Iris pigment epithelial cell (primary cell): Measurements from ENCODE around the gene SH3PXD2B.
"Not testable (repeated sequence)": the region's sequence is repeated elsewhere in the genome, so short reads cannot be mapped to it uniquely, and the experiment has no call there.

Experiments used
- DNase-seq: peaks from one replicate; pipeline ENCODE4 v3.0.0-alpha.2; 2011; ENCODE audit warnings: low read depth

SH3PXD2B gene

DNA sequence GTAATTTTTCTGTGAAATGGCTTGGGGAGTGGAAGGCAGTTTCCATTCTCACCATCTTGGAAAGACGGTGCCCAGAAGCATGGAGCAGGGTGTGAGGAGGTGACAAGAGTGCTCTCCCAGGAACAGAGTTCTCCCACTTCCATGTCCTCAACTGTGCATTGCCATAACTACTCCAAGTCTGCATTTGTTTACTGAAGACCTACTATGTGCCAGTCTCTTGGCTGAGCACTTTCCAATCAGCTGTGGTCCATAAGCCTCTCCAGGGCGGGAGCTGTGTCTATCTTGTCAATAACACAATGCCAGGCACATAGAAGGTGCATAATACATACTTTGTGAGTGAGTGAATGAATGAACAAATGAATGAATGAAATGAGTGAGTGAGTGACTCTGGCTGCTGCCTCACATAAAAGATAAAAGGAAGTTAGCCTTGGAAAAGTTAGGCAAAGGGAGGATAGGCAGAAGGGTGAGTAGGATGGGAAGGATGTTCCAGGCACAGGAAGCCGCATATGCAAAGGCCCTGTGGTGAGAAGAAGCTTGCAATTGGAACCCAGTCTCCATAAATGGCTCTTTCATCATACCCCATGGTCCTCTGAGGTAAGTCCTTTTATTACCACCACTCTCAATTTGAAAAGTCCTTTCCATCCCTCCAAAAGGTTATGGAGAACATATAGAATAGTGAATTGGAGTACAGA lies 31.3 kb upstream of the SH3PXD2B start:
- no peak for DNase-seq

DNA sequence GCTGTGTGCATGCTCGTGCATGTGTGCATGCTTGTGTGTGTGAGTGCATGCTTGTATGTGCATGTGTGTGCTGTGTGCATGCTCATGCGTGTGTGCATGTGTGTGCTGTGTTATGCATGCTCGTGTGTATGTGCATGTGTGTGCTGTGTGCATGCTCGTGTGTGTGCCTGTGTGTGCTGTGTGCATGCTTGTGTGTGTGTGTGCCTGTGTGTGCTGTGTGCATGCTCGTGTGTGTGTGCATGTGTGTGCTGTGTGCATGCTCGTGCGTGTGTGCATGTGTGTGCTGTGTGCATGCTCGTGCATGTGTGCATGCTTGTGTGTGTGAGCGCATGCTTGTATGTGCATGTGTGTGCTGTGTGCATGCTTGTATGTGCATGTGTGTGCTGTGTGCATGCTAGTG lies 30.3 kb upstream of the SH3PXD2B start:
- DNase-seq = no peak

DNA sequence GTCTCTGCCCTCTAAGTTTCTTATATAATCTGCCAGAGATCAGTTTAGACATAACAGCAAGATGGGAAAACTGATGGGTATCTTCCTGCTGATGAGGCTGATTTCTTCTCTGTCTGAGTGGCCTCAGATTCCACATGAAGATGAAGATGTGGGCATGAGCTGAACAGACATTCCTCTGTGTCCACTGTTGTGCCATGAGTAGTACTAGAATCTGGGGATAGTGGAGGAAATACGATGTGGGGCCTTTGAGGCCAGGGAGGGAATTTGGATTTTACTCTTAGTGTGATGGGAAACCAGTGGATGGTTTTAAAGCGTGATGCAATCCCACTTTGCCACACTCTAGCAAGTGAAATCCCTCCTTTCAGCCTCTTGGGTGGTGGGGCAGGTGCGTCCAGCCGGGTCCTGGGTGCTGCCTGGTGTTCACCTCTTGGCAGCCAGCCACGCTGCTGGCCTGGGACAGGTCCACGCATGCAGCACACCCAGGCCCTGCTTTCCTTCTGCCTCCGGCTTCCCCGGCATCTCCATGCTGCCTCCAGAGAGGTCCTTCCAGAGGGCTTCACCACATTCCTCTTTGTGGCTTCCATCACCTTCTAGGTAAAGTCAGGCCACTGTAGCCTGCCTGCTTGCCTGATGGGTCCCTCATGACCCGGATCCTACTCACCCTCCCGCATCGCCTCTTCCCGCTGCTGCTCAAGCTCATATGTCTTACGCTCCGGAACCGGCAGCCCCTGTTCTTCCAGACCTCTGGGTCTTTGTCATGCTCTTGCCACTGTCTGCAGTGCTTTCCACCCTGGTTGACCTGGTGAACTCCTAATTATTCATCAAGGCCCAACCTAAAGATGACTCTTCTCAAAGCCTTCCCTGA lies 28.1 kb upstream of the SH3PXD2B start:
- no peak for DNase-seq

DNA sequence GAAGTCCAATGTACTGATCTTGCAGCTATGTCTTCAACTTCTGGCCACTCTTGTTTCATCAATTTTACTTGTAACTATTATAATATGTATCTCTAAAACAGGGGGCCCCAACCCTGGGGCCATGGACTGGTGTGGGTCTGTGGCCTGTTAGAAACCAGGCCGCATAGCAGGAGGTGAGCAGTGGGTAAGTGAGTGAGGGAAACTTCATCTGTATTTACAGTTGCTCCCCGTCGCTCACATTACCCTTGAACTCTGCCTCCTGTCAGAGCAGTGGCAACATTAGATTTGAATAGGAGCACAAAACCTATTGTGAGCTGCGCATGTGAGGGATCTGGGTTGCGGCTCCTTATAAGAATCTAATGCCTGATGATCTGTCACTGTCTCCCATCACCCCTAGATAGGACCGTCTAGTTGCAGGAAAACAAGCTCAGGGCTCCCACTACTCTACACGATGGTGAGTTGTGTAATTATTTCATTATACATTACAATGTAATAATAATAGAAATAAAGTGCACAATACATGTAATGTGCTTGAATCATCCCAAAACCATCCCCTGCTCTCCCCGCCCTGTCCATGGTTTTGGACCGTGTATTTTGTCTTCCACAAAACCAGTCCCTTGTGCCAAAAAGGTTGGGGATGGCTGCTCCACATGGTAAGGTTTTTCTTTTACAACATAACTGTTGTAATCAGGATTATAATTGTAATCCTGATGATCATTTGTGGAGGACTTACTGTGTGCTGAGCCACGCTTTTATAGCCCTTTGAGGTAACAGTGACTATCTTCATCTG lies 26.9 kb upstream of the SH3PXD2B start:
- no peak for DNase-seq

DNA sequence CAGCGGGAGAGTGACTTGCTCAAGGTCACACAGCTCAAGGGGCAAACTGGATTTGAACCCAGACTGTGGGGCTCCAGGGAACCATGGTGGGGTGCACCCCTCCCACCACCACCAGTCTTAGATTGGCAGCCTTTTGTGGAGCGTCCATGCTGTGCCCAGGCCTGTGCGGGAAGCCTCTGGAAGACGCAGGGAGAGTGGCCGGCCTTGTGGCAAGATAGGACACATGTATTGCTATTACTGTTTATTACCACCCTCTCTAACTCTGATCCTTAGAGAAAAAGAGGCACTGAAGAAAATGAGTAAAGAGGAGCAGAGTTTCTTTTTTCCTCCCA lies 25.4 kb upstream of the SH3PXD2B start:
- no peak for DNase-seq

DNA sequence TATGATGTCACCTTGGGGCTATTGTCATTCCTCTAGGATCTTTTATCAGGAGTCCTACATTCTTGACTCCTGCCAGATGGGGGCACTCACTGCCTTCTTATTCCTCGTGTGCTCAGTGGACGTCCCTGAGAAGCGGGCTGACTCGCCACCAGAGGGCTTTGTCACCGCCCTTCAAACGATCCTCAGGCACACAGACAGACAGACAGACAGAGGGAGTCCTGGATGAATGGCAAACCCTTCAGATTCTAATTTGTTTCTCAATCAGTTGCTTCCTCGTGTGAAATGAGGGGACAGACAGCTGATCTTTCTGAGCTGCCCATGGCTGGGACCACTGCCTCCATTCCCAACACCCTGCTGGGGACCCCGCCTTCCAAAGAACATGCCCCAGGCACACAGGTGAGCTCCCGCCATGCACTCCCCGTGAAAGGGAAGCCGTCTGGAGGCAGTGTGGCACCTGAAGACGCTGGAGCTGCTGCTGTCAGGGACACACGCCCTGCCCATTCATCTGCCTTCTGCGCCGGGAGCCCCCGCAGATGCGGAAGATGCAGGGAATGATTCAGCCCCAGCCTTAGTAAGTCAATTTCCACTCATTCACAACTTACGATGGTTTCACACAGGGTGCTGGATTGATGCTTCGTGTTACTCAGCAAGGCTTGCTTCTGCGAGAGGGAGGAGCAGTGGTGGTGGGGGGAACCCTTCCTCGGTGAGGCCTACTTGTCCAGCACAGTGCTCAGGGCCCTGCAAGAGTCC lies 24.9 kb upstream of the SH3PXD2B start:
- DNase-seq = peak; percentile 88

DNA sequence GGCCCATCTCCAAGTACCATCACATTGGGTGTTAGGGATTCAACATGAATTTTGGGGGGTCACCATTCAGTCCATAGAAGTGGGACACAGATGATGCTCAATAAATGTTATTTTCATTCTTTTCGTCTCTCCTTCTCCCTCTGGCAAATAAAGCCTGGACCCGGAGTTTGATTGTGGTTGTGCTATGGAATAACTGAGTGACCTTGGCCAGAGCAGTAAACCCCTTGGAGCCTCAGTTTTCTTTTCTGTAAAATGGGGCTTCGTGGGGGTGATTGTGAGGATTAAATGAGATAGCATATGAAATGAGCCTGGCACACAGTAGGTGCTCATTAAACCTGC lies 24.3 kb upstream of the SH3PXD2B start:
- DNase-seq = not testable (repeated sequence)

DNA sequence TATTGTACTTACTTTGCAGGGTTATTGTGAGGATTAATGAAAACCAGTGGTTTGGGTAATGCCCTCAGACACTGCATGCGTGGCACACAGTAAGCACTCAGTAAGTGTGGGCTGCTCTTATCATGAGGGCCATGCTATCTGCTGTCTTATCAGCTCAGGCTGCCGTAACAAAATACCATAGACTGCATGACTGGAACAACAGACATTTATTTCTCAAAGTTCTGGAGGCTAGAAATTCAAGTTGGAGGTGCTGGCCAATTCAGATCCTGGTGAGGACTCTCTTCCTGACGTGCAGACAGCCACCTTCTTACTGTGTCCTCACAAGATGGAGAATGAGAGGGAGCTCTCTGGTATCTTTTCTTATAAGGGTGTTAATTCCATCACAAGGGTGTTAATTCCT lies 23.9 kb upstream of the SH3PXD2B start:
- DNase-seq = no peak

DNA sequence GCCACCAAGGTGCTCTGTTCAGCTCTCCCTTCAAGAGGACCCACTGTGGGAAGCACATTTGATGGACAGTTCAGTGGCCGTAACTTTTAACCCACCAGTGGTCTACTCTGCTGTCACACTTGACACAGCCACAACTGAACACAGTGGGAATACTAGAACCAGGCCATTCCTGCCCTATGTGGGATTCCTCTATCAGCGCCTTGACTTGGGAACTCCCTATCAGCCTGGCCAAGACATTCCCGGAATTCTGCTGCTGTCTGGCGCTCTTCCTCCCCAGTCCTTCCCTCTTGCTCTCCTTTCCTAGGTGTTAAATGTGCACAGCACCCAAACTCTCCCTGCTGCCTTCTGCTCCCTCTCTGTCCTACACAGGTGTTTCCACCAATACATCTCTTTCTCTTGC lies 23.1 kb upstream of the SH3PXD2B start:
- DNase-seq = no peak

DNA sequence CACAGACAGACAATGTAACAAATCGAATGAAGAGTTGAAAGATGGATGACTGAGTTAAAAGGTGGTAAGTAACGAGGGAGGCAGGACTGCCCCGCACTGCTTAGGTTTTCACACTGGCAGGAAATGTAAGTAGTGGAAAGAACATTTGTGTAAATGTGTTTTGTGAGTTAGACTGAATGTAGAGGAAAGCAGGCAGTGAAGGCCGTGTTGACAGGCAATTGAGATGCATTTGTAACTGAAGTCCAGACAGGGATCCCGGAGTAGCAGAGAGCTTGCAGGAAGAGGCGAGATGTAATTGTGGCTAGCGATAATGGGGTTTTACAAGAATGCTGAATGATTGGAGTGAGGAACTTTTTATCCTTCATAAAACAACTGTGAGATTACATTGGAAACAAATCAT lies 20.0 kb upstream of the SH3PXD2B start:
- no peak for DNase-seq

DNA sequence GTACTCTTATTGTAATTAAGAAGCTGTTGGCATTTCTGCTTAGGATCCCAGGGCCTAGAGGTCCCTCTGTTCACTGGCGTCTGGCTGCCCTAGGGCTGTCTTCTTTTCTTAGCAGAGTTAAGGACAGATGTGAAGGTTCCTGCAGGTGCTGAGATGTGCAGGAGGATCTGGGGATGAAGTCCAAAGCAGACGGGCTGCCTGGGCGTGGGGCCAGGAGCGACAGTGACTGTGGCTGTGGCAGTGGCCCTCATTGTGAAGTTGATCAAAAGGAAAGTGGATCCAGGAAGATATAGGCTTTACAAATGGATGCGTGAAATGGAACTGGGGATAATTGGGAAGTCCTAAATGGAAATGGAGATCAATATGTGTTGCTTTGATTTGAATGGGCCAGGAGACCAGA lies 19.1 kb upstream of the SH3PXD2B start:
- no peak for DNase-seq

DNA sequence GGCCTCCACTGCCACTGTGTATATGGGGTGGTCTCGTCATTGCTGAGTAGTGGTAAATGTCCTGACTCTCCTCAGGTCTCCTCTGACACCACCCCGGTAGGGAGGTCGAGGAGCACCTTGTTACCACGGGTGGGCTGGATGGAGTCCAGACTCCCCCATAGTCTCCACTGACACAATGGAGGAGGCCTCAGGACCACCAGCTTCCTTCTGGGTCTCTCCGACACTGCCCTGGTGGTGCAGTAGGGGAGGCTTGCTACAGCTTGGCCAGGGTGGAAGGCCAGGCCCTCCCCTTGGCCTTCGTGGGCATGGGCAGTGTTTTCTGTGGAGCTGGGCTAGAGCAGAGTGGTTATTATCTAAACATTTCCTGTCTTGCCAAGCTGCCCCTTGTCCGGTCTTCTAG lies 15.4 kb upstream of the SH3PXD2B start:
- no peak for DNase-seq

DNA sequence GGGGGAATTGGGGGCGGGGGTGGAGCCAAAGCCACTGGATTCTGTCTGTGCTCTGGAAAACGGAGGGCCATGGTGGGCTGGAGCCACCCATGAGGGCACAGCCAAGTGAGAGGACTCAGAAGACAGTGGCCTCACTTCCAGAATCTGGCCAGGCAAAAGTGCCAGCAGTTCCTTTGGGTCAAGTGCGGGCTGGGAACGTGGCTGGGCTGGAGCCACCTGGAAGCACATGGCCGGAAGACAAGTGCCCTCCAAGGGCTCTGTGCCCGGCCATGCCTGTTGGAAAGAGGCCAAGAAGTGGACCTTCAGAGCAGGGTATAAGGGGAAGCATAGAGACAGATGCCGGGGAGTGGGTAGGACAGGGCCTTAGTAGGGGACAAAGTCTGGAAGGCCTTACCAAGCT lies 11.7 kb upstream of the SH3PXD2B start:
- DNase-seq = no peak

DNA sequence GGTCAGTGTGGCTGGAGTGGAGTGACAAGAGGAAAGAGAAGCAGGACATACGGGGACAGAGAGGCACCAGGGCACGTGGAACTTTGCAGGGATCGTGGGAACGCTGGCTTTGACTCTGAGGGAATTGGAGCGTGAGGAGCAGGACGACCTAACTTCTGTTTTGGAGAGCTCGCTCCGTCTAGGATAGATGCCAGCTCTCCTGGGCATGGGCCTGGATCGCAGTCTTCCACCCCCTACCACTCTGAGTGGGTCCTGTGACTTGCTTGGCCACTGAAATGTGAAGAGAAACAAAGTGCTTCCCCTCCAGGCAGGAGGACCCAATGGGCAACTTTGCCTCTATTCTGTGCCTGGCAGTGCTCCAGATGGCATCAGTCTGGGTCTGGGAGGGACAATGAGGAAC lies 8.7 kb upstream of the SH3PXD2B start:
- no peak for DNase-seq

DNA sequence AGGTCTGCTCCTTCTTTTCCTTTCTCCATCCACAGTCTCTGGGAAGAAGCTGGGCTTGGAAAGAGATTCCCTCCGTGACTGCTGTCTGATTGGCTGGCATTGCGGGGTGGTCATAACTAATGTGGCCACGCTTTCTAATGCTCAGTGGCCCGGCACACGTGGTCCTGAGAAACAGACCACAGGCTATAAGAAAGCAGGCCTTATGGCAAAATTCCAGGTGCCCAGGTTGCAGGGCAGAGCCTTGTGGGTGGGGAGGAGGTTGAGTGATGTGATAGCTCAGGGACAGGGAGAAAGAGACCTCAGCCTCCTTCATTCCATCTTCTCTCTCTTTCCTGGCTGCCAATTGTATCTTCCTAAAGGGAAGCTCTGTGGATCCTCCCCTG lies 5.4 kb upstream of the SH3PXD2B start:
- DNase-seq = no peak

DNA sequence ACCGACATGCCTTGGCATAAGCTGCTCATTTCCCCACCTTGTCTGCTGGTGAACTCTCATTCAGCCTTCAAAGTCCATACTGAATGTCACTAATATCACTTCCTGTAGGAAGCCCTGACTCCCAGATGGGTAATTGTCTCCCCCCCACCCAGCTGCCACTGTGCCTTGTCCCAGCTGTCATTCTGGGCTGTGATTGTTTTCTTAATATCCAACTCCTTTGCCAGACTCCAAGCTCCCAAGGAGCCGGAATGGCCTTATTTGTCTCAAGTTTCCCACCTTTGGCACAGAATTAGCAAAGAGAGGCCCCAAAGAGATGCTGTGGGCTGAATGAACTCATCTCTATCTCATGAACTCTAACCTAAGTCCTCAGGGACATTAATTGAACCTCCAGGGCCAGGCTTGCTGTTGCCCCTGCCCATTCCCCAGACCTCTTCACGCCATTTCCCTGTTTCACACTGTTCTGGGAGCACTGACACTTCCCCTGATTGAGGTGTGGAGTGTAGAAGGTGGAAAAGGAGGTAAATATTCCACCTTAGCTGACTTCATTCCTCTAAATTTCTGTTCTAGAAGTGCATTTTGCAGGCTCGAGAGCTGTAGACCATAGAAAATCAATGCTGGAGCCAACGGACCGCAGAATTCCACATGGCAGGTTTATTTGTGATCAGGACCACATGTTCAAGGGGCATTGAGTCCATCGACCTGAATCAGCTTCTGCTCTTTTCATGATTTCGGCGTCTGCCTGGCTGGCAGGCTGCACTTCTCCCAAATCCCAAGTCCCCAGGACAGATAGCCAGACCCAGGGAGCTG lies 4.9 kb upstream of the SH3PXD2B start:
- DNase-seq = no peak

DNA sequence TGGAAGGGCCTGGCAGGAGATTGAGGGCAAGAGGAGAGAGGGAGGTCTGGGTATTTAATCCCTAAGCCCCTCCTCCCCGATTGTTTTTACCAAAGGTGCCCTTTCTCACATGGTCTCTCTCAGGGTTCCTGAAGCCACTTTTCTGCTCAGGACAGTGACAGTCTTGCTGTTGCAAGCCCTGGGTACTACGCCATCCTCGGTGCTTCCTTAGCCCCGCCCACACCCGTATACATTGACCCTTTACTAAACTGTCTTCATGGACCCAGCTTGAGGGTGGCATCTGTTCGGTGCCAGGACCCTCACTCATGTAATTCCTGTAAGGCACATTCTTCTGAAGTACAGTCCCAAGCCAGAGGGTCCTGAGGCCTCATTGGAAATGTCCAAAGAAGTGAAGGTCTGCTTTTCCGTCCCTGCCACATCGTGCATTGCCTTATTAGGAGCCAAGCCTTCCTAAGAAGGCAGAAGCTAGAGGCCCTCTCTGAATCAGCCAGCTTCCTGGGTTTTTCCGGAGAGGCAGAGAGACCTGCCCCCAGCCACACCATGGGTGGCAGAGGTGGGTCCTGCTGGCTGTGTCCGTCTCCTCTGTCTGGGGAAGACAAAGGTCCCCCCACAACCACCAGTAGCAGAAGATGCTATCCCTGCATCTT lies 1.9 kb upstream of the SH3PXD2B start:
- no peak for DNase-seq

DNA sequence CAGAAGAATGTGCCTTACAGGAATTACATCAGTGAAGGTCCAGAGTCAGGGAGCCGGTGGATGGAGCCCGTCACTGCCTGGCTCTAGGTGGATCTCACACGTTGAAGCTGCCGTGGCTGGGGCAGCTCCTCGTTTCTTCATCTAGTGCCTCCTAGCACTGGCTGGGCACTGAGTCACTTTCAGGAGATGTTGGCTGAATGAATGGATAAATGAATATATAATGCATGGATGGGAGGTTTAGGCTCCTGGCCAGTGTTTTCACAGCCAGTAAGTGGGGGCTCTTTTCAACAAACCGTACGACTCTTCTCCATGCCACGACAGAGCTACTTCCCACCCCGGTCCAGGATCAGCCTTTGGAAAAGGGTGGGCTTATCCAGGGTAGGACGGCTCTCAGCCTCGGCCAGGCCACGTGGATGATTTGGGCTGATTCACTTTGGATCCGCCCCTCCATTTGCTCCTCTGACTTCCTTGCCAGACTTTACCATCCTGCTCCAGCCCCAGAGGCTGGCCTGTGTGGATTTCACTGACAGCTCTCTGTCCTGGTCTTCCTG lies 1.3 kb upstream of the SH3PXD2B start:
- peak; percentile 56 for DNase-seq

DNA sequence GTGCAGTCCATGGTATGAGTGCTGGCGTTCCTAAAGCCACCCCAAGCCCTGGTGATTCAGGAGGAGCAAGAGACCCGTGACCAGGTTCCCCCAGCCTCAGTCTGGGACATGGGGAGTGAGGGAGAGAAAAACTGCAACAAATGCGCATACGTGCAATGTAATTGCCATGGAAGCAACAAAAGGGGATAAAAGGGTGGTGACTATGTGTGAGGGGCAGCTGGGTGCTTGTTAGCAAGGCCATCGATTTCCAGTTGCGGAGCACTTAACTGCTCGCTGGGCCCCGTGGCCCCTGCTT lies 709 bp upstream of the SH3PXD2B start:
- DNase-seq = no peak

DNA sequence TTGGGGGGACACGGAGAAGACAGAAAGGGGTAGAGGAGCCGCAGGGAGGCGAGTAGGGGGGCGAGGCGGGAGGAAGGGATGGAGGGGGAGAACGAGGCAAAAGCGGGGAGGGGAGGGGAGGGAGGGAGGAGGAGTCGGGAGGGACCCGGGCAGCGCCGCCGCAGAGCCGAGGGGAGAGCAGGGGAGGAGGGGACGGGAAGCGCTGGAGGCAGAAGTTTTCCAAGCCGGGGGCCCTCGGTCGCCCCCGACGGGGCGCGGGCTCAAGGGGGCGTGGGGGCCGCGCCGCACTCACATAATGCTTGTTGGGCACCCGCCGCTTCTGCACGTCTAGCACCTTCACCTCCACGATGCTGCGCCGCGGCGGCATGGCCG lies 353 bp downstream of the SH3PXD2B start:
- DNase-seq = peak; percentile 42
